Fibroblast of mammary gland (primary cell): ENCODE measurements around the gene NMRAL1.

Source experiments
- DNase-seq: peaks from one replicate; pipeline ENCODE4 v3.0.0-alpha.2; 2010; ENCODE audit warnings: low read depth
- H3K4me3 ChIP-seq: 2 replicates; pipeline ENCODE4 v1.5.1; 2011; ENCODE audit warnings: low read depth, mild to moderate bottlenecking, low read length, moderate library complexity; ENCODE audit not compliant: control insufficient read depth
- TF ChIP-seq, protein P1 (sequence below): conservative IDR thresholded peaks from 2 replicates; pipeline ENCODE4 v1.5.1; 2011; ENCODE audit warnings: low read depth, low read length, inconsistent platforms; ENCODE audit not compliant: control insufficient read depth, insufficient read depth

NMRAL1 gene

DNA sequence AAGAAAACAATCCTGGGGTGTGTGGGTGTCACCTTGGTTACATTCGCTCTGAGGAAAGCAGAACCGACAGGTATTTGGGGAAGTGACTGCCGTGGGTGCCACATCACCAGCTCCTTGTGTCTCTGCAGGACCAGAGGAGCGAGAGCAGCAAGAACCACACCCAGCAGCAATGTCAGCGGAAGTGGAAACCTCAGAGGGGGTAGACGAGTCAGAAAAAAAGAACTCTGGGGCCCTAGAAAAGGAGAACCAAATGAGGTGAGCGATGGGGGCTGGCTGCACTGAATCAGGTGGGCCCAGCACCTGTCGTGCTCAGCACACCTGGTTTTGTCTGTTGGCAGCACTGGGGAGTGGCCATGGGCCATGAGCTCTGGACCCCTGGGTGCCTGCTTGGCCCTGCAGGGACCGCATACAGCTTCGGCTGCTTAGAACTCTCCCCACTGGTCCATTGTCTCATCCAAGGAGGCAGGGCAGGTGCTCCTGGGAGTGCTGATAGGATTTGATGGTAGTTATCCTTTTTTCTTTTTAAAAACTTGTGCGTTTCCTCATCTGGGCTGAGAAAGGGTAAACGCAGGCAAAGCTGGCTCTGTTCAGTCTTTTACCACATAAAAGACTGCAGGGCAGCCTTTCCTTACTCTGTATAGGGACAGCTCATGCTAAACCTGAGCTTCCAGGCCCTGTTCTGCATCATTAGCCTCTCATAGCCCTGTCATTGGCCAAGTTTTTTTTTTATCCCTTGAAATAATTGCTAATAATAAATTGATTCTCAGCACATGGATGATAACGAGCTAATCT is 31.1 kb upstream of the NMRAL1 start:
- no peak for DNase-seq
- H3K4me3 ChIP-seq: no peak overlapping the region
- TF ChIP-seq, protein P1, sequence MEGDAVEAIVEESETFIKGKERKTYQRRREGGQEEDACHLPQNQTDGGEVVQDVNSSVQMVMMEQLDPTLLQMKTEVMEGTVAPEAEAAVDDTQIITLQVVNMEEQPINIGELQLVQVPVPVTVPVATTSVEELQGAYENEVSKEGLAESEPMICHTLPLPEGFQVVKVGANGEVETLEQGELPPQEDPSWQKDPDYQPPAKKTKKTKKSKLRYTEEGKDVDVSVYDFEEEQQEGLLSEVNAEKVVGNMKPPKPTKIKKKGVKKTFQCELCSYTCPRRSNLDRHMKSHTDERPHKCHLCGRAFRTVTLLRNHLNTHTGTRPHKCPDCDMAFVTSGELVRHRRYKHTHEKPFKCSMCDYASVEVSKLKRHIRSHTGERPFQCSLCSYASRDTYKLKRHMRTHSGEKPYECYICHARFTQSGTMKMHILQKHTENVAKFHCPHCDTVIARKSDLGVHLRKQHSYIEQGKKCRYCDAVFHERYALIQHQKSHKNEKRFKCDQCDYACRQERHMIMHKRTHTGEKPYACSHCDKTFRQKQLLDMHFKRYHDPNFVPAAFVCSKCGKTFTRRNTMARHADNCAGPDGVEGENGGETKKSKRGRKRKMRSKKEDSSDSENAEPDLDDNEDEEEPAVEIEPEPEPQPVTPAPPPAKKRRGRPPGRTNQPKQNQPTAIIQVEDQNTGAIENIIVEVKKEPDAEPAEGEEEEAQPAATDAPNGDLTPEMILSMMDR: no peak

DNA sequence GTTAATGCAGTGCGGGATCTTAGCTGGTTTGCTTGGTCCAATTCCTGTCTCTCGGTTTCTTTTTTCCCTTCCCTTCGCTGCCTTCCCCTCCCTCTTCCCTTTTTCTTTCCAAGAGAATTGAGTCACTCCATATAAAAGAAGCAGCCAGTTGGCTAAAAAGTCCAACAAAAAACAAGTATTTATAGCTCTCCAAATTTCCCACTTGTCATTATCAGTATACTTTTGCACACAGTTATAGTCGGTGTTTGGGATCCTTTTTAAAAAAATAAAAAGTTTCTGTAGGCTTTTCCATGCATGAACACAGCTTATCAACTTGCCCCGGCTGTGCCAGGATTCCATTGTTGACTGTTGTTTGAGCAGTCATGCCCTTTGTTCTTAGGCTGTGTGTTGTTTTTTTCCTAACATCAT is 26.6 kb upstream of the NMRAL1 start:
- TF ChIP-seq, protein P1: no peak
- H3K4me3 ChIP-seq: no peak overlapping the region
- peak; percentile 48 for DNase-seq

DNA sequence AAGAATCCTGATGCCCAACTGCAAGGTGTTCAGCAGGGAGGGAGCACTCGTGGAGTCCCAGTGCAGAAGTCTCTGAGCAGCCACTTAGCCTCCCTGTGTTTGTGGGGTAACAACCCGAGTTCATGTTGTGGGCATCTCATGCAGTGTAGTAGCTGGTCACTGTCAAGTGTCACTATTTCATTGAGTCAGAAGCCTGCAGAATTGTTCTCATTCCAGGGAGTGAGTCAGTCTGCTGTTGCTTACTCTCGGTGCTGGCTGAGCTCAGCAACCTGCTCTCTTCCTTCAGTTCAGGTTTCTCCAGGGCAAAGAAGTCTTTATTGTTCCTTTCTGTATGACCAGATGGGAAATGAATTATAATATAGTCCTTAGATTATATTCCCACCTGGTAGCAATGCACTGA is 25.8 kb upstream of the NMRAL1 start:
- TF ChIP-seq, protein P1: no peak
- no peak overlapping the region for H3K4me3 ChIP-seq
- peak; percentile 85 for DNase-seq

DNA sequence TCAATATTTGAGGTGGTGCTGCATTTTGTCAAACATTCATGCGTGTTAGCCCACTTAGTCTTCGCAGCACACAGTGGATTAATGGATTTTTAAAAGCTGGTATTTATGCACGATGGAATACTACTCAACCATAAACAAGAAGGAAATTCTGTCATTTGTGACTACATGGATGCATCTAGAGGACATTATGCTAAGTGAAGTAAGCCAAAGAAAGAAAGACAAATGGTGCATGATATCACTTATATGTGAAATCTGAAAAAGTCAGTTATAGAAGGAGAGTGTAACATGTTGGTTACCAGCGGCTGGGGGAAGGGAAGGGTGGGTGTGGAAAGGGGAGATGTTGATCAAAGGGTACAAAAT is 24.8 kb upstream of the NMRAL1 start:
- no peak overlapping the region for H3K4me3 ChIP-seq
- DNase-seq: no peak
- TF ChIP-seq, protein P1: no peak

DNA sequence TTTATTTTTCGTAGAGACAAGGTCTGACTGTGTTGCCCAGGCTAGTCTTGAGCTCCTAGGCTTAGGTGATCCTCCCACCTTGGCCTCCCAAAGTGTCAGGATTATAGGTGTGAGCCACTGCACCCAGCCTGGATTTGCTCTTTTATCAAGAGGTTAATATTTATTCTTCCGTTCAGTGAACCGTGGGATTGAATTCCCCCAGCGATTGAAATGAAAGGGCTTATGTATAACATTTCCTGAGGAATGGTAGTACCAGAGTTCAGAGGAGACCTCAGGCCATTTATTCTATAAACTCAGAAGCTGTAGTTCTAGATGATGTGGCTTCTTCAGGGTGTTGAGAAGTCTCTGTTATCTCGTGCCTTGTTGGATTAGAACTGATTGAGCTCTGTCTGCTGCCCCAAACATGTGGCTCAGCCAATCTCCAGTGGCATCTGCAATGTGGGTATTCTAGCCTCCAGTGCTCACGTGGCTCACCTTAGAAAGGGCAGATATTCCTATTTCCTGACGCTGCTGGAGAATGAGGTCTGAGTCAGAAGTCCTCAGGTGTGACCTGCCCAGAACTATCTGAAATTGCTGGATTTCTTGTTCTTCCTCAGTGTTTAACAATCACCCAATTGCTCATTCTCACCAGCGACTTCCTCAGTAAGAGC is 24.2 kb upstream of the NMRAL1 start:
- no peak overlapping the region for H3K4me3 ChIP-seq
- no peak for DNase-seq
- TF ChIP-seq, protein P1: no peak

DNA sequence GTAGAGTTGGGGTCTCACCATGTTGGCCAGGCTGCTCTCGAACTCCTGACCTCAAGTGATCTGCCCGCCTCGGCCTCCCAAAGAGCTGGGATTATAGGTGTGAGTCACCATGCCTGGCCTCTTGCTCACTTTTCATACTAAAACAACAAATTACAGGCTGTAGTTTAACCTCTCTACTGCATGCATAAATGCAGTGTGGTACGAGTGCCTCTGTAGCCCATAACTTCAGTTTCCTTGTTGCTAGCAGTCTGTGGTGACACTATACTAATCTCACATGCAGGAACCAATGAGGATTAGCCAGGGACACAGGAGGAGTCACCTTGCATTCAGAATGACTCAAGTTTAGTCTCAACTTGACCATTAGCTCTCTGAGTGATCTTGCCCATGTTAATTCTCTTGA is 21.9 kb upstream of the NMRAL1 start:
- TF ChIP-seq, protein P1: no peak
- no peak overlapping the region for H3K4me3 ChIP-seq
- peak; percentile 73 for DNase-seq
